ENCODE results near the gene OR6C4. TPM values are rescaled to one million over a fixed set of nuclear protein-coding genes. Genes with fewer than 3 reads are reported as not detected.
"Not testable (repeated sequence)": the region's sequence is repeated elsewhere in the genome, so short reads cannot be mapped to it uniquely, and the experiment has no call there.

The OR6C4 gene
- total RNA-seq, 1 experiment from 2014 or later = not detected

- Histone ChIP-seq H2BK15ac (ENCODE audit: low read depth, low read length) (no peak overlapping the region), H3K27ac (ENCODE audit: insufficient read length, low read depth, low read length) (no peak overlapping the region), H3K4ac (ENCODE audit: low read depth, low read length) (no peak overlapping the region), H3K9ac (ENCODE audit: extremely low read depth, insufficient read length, low read length) (no peak overlapping the region), H3K4me2 (ENCODE audit: insufficient read depth, insufficient read length, low read length) (no peak overlapping the region), H4K20me1 (ENCODE audit: control insufficient read depth, insufficient read depth, insufficient read length) (no peaks in the 10 kb centered on the region), H3K79me2 (ENCODE audit: insufficient read depth, low read length) (no peaks in the 10 kb centered on the region), H3K56ac (ENCODE audit: insufficient read length, low read depth, low read length) (no peak overlapping the region), H3K79me1 (ENCODE audit: insufficient read depth, low read depth, low read length, poor library complexity, severe bottlenecking) (no peaks in the 10 kb centered on the region), H3K9me3 (ENCODE audit: control insufficient read depth, low read depth, low read length) (no peaks in the 10 kb centered on the region), H2BK5ac (ENCODE audit: insufficient read length, low read length) (no peak overlapping the region), H3K23ac (ENCODE audit: insufficient read length, low read depth, low read length) (no peak overlapping the region), H4K8ac (replicated peaks; ENCODE audit: insufficient read length, low read depth, low read length) (no peak overlapping the region), H2BK20ac (ENCODE audit: low read depth, low read length, poor library complexity, severe bottlenecking) (no peak overlapping the region), H4K91ac (ENCODE audit: insufficient read length, low read depth, low read length) (no peak overlapping the region), H3K27me3 (ENCODE audit: insufficient read depth, low read length) (no peaks in the 10 kb centered on the region), H2AFZ (ENCODE audit: low read length) (no peak overlapping the region), H2AK5ac (ENCODE audit: insufficient read length, low read length) (no peak overlapping the region), H3K18ac (ENCODE audit: insufficient read length, low read depth, low read length) (no peak overlapping the region), H4K5ac (ENCODE audit: insufficient read length, low read depth, low read length) (no peak overlapping the region), H2BK120ac (ENCODE audit: low read depth, low read length, poor library complexity, severe bottlenecking) (no peak overlapping the region), H3K4me1 (ENCODE audit: insufficient read depth, low read length) (no peaks in the 10 kb centered on the region), H3K14ac (ENCODE audit: insufficient read depth, low read length) (no peak overlapping the region), H2BK12ac (ENCODE audit: insufficient read length, low read depth, low read length) (no peak overlapping the region), H3K23me2 (ENCODE audit: insufficient read length, low read depth, low read length, poor library complexity, severe bottlenecking) (no peaks in the 10 kb centered on the region), H3T11ph (ENCODE audit: low read length) (no peak overlapping the region)
- TF ChIP-seq CTCF (conservative IDR thresholded peaks at IDR 0.05) = no peak
- H3K27me3 Mint-ChIP-seq (ENCODE audit: low read depth) = no peaks in the 10 kb centered on the region
- H3K27ac Mint-ChIP-seq = no peak overlapping the region
- H3K4me3 Mint-ChIP-seq = no peak overlapping the region
- peaks cover 0 to 16% (median 0%) of the 10 kb centered on the region in 3 experiments; a peak in 4 of 7 replicates for H3K36me3 Mint-ChIP-seq (ENCODE audit: insufficient read depth in 1 of 3, low read depth in 3 of 3)
- peaks cover 20 to 24% of the 10 kb centered on the region in 2 experiments for H3K9me3 Mint-ChIP-seq
- no peak for DNase-seq
- H3K4me1 Mint-ChIP-seq = no peaks in the 10 kb centered on the region
These were observed 33.0 kb upstream of the OR6C4 start for GRCh38 chr12:55516391-55516790.

GRCh38 chr12:55548235-55548634, 1.2 kb upstream of the OR6C4 start:
- H3T11ph ChIP-seq (ENCODE audit: low read length); H3K4me1 Mint-ChIP-seq; H2BK20ac ChIP-seq (ENCODE audit: low read depth, low read length, poor library complexity, severe bottlenecking); H3K27ac ChIP-seq (ENCODE audit: insufficient read length, low read depth, low read length); H3K23ac ChIP-seq (ENCODE audit: insufficient read length, low read depth, low read length); H2BK15ac ChIP-seq (ENCODE audit: low read depth, low read length); H2BK5ac ChIP-seq (ENCODE audit: insufficient read length, low read length); H4K8ac ChIP-seq (replicated peaks; ENCODE audit: insufficient read length, low read depth, low read length); H3K4me2 ChIP-seq (ENCODE audit: insufficient read depth, insufficient read length, low read length); H3K18ac ChIP-seq (ENCODE audit: insufficient read length, low read depth, low read length); H3K36me3 Mint-ChIP-seq (ENCODE audit: insufficient read depth in 1 of 3, low read depth in 3 of 3); H3K4me1 ChIP-seq (ENCODE audit: insufficient read depth, low read length); H4K5ac ChIP-seq (ENCODE audit: insufficient read length, low read depth, low read length); H2BK120ac ChIP-seq (ENCODE audit: low read depth, low read length, poor library complexity, severe bottlenecking); H3K79me1 ChIP-seq (ENCODE audit: insufficient read depth, low read depth, low read length, poor library complexity, severe bottlenecking); H3K4ac ChIP-seq (ENCODE audit: low read depth, low read length); H4K91ac ChIP-seq (ENCODE audit: insufficient read length, low read depth, low read length); H3K79me2 ChIP-seq (ENCODE audit: insufficient read depth, low read length); DNase-seq; H3K9ac ChIP-seq (ENCODE audit: extremely low read depth, insufficient read length, low read length); H2AK5ac ChIP-seq (ENCODE audit: insufficient read length, low read length); H3K27ac Mint-ChIP-seq; H3K4me3 Mint-ChIP-seq; H3K27me3 ChIP-seq (ENCODE audit: insufficient read depth, low read length); H3K56ac ChIP-seq (ENCODE audit: insufficient read length, low read depth, low read length); H3K14ac ChIP-seq (ENCODE audit: insufficient read depth, low read length); H2AFZ ChIP-seq (ENCODE audit: low read length); H4K20me1 ChIP-seq (ENCODE audit: control insufficient read depth, insufficient read depth, insufficient read length); H3K23me2 ChIP-seq (ENCODE audit: insufficient read length, low read depth, low read length, poor library complexity, severe bottlenecking); H2BK12ac ChIP-seq (ENCODE audit: insufficient read length, low read depth, low read length): not testable (repeated sequence)
- H3K9me3 ChIP-seq (ENCODE audit: control insufficient read depth, low read depth, low read length) = peaks cover 14% of the 10 kb centered on the region
- H3K27me3 Mint-ChIP-seq (ENCODE audit: low read depth) = peaks cover 11% of the 10 kb centered on the region
- no CpG with 5 or more reads among the region's 2 CpGs for WGBS (ENCODE audit: extremely low coverage, insufficient read length, low lambda C conversion rate)
- peaks cover 20 to 26% of the 10 kb centered on the region in 2 experiments for H3K9me3 Mint-ChIP-seq
